Adrenal gland (tissue), 5 donors: Measurements from ENCODE around the gene MTARC1.

ENCODE experiments used
- POLR2A ChIP-seq, 2 donors: fragments of 450-650 bp; IDR thresholded peaks; one replicate each; pipeline ENCODE4 v1.6.1; 2017; ENCODE audit warnings: antibody characterized with exemption in 2 of 2, mild to moderate bottlenecking in 2 of 2, moderate library complexity in 1 of 2
- TF ChIP-seq, protein P1 (sequence below), 6 experiments: fragments of 450-650 bp in 4 of 6; fragments of 200-600 bp in 2 of 6; sonication (generic) in 1 of 6; IDR thresholded peaks; 1 replicate in 5 of 6; 2 replicates in 1 of 6; pipeline versions ENCODE4 v1.5.1 to v1.8.0; 2016 to 2021; ENCODE audit warnings: antibody characterized with exemption in 6 of 6, mild to moderate bottlenecking in 2 of 6, moderate library complexity in 1 of 6
- donor health status: DM: no; HTN: no; CAD: no.

DNA sequence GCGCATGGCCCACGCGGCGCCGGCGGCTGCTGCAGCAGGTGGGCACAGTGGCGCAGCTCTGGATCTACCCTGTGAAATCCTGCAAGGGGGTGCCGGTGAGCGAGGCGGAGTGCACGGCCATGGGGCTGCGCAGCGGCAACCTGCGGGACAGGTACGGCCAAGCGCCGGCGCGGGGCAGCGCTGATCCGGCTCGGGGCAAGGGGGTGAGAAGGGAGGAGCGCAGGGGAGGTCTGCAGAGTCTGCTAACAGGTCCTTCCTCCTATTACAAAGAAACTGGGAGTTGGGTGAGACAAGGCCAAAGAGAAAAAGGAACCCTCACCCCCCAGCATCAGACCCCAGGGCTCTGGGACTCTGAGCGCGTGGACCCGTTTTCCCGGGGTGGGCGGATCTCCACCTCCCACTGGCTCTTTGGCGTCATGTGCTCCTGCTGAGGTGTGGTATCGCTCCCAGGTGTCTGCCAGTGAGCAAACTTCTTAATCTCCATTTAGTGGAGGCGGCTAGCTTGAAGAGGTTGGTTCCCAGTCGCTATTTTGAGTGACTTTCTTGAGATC, 431 bp downstream of the MTARC1 start:
- no peak for TF ChIP-seq POLR2A (IDR thresholded peaks at IDR 0.05)
- TF ChIP-seq, protein P1, sequence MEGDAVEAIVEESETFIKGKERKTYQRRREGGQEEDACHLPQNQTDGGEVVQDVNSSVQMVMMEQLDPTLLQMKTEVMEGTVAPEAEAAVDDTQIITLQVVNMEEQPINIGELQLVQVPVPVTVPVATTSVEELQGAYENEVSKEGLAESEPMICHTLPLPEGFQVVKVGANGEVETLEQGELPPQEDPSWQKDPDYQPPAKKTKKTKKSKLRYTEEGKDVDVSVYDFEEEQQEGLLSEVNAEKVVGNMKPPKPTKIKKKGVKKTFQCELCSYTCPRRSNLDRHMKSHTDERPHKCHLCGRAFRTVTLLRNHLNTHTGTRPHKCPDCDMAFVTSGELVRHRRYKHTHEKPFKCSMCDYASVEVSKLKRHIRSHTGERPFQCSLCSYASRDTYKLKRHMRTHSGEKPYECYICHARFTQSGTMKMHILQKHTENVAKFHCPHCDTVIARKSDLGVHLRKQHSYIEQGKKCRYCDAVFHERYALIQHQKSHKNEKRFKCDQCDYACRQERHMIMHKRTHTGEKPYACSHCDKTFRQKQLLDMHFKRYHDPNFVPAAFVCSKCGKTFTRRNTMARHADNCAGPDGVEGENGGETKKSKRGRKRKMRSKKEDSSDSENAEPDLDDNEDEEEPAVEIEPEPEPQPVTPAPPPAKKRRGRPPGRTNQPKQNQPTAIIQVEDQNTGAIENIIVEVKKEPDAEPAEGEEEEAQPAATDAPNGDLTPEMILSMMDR (IDR thresholded peaks at IDR 0.05), result no peak
